IPS-11a (cell line): ENCODE data around the gene CTIF.

Source experiments
- H3K4me3 ChIP-seq: one replicate; pipeline ENCODE4 v1.5.1; 2013; ENCODE audit warnings: low read depth, low read length, control low read depth

CTIF gene

DNA sequence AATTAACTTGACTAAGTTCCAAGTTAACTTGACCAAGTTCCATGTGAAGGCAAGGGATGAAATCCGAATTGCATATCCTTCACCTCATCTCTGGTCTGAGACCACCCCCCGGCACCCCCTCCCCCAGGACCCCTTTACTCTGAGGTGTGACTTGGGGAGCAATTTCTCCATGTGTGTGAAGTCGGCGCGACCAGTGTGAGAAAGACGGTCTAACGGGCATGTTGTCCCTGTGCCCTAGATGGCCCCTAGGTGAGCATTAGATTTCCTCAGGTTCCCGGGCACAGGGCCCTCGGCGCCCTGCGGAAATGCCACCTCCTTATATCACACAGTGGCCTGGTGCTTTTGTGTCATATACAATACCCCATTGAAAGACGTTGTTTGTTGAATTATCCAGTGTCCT, 137.1 kb downstream of the CTIF start:
- H3K4me3 ChIP-seq = no peak overlapping the region

DNA sequence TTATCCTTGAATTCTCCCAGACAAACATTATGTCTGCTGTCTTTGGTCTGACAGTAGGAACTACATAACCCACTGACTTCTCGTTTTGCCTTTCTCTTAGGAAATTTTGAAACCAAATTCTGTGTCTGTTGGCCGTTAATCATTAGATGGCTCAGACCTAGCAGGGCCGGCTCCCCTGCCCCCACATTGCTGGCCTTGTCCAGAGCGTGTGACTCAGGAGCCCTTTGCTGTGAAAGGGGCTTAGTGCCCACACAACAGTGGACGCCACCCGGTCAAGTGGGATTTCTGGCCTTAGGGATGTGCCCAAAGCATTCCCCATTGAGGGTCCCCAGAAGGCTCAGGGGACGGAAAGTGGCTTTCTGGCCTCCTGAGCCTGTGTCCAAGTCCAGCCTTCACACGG, 137.5 kb downstream of the CTIF start:
- no peak overlapping the region for H3K4me3 ChIP-seq

DNA sequence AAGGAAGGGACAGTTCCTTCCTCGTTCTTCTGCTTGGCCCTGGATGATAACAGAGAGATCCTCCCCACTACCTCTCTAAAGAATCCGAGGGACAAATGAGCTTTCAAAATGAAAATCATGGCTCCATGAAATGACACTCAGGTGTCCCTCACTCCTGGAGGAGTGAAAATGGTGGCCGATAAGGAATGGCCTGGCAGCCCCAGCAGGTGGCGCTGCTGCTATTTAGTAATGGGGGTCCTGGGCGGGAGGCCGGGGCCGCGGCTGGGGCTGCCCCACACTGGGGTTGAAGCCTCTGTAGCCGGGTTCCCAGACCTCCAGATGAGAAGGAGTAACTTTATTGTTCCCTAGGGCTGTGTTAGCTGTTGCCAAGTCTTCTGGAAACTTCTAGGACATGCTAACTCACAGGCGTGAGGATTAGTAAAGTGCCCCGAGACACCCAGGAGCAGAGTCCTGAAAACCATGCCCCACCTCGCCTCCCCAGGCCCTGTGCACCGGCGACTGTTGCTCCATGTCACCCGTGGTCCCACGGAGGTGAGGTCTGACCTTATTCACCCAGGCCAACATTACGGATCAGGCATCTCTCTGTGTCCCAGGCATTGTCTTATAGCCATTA, 138.0 kb downstream of the CTIF start:
- no peak overlapping the region for H3K4me3 ChIP-seq

DNA sequence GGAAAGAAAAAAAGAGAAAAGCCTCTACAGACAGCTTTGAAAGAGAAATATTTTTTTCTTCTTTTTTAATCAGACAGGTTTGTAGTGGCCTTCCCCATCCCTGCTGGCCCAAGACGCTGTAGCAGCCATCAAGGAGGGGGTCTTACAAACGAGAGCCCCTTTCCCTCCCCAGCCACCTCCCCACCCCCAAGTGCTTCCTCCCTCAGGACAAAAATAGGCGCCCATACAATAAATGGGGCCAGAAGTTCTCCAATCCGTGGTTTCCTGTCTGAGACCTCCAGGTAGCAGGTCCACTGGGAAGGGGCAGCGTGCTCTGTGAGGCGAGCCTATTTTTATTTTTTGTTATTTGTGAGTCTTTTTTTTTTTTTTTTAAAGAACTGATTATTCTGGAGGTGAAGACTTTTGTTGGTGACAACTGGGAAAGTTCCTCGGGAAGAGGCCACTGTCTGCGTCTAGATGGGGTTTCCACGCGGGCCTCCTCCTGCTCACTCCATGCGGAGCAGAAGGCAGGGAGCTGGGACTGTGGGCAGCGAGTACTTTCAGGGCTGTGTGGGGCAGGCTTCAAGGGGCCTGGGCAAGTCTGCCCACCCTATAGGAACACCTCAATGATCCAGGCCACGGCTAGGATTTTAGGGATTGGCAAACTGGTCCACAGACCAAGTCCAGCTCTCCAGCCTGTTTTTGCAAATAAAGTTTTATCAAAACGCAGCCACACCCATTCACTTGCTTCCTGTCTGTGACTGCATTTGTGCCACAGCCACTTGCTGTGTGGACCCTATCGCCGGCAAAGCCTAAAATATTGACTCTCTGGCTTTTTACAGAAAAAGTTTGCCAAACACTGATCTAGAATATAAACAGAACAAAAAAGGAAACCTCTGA, 139.6 kb downstream of the CTIF start:
- H3K4me3 ChIP-seq = no peak overlapping the region

- H3K4me3 ChIP-seq = no peak overlapping the region
These were observed 140.4 kb downstream of the CTIF start for GRCh38 chr18:48679236-48679635.

DNA sequence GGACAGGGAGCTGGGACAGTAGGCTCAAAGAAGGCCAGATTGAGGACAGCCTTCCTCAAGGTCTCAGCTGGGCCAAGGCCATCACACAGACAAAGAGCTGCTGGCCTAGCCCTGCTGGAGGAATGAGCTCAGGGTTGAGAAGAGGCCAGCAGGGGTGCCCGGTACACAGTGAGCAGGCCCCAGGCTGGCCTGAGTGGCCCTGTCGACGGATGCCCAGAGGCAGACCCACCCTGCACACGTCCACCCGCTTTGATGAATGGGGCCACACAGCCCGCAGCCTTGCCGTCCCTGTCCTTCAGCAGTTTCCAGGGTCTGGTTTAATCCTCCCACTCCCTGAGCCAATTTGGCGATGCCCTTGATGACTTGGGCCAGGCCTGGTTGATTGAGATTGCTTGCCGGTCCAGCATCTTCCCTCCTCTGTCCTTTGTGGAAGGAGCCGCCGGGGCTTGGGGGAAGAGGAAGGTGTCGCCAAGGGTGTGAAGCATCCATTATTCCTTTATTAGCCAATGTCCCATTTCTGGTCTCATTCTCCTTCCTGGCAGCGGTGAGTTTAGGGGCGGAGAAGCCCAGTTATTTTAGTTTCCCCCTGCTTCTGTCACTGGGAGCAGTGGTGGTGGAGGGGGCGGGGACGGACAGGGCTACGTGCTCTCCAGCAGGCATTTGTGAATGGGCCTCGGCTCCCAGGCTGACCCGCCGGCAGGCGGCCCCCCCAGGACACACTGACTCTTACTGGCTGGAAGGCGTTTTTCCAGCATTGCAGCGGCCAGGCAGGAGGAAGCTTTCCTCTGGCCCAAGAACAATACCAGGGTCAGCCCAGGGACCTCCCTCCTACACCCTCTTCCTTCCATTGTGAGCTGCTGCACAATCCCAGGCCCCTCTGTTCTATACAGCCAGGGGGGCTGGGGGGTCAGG, 141.8 kb downstream of the CTIF start:
- H3K4me3 ChIP-seq = no peak overlapping the region

- no peak overlapping the region for H3K4me3 ChIP-seq
These were observed 143.9 kb downstream of the CTIF start for GRCh38 chr18:48682768-48683167.

DNA sequence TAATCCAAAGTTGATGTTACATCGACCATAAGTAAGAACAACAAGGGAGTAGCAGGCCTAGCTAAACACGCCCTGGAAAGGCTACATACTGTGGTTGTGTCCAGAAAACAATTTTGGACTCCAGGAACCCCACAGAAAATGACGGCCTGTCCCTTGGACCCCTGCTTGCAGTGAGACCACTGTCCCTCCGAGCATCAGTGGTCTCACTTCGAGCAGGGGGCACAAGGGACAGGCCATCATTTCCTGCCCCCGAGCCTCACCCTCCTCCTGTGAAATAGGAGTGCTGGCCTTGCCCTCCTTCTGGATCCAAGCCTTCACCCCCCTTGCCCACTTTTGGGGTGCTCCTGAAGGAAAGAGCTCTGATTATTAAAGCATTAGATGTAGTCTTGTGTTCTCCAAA, 144.4 kb downstream of the CTIF start:
- H3K4me3 ChIP-seq = no peak overlapping the region

GRCh38 chr18:48683661-48684060, 144.8 kb downstream of the CTIF start:
- no peak overlapping the region for H3K4me3 ChIP-seq

GRCh38 chr18:48687346-48688042, 148.7 kb downstream of the CTIF start:
- no peak overlapping the region for H3K4me3 ChIP-seq

- no peak overlapping the region for H3K4me3 ChIP-seq
These were observed 150.1 kb downstream of the CTIF start for GRCh38 chr18:48688961-48689360.

DNA sequence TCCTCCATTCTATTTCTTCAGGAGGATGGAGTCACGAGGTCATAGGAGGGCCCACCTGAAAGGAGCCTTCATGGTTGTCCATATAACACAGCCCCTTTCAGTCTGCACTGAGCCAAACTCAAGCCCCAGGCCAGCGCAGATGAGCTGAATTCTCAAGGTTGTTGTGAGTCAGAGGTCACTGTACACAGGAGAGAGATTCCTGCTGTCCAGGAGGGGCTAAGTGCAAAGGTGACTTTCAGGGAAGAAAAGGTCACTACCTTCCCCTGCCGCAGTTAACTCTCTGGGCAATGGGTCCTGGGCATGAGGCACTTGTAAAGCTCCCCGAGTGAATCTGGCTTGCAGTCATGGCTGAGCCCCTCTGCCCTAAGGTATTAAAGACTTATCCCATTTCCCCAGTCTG, 150.7 kb downstream of the CTIF start:
- no peak overlapping the region for H3K4me3 ChIP-seq

DNA sequence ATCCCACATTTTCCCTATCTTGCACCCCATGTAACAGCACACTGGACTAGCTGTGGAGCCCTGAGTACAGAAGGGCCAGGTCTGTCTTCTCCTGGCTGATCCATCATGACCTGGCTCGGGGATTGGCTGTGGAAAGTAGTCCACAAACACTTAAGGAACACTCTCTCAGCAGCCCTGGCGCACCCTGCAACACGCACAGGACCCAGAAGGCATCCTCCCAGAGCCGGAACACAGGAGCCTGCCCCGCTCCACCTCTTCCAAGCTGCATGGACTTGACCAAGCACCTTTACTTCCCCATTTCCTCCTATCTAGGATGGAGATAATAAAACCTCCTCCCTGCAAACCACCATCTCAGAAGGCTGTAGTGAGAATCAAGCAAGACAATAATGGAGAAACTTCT, 151.7 kb downstream of the CTIF start:
- no peak overlapping the region for H3K4me3 ChIP-seq

GRCh38 chr18:48693006-48693405, 154.2 kb downstream of the CTIF start:
- H3K4me3 ChIP-seq = no peak overlapping the region

DNA sequence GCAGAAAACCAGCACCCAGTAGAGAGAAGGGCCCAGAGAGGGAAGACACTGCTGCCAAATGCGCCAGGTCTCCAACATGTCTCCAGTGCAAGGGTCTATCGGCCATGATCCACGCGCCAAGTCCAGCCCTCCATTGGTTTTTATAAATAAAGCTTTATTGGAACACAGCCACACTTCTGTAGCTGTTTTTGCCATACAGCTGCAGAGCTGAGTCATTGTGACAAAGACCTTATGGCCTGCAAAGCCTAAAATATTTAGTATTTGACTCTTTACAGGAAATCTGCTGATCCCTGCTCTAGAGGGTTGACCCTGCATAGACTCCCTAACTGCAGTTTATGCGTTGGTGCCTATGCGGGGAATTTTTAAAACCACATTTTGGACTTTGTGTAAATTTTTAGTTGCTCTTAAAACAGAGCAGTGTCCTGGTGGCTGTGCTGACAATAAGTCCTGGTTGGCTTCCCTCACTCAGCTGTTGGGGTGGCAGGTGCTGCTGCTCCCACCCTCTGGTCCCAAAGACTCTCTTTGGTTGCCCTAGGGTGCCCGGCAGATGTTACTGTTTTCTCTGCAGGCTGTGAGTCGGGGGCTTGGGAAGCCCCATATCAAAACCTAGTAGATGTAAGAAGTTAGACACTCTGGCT, 154.9 kb downstream of the CTIF start:
- H3K4me3 ChIP-seq = no peak overlapping the region

DNA sequence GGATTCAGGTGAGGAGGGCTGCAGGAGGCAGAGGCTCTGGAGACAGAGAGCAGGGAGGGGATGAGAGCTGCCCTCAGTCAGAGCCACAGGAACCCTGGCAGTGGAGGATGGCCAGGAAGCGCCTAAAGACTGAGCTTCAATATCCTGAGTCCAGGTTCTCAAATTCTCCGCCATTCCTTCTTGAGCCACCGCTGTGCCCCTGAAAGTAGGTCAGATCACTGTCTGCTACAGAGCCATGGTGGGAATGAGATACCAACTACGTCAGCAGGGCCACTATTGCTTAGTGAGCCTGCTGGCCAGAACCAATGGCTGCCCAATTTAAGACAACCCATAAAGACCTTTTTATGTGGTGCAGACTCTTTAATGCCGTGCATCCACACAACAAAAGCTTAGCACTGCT, 155.5 kb downstream of the CTIF start:
- H3K4me3 ChIP-seq = no peak overlapping the region

GRCh38 chr18:48695671-48696070, 156.8 kb downstream of the CTIF start:
- no peak overlapping the region for H3K4me3 ChIP-seq

- no peak overlapping the region for H3K4me3 ChIP-seq
These were observed 157.4 kb downstream of the CTIF start for GRCh38 chr18:48696218-48696617.

- no peak overlapping the region for H3K4me3 ChIP-seq
These were observed 158.6 kb downstream of the CTIF start for GRCh38 chr18:48697441-48697840.

DNA sequence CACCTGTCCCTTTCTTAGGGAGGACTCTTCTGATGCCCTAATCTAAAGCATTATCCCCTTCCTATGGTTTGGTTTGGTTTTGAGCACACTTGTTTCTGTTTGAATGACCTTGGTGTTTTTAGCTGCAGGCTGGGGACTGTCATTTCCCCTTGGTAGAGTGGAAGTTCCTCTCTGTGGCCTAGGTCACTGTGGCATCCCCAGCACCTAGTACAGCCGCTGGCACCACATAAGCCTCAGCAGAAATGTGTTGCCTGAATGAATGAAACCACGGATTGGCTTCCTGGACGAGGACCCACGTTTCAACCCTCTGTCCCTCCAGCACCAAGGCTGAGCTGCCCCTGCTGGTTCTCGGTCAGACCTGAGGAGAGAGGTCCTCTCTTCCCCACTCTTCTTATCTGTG, 159.9 kb downstream of the CTIF start:
- H3K4me3 ChIP-seq = no peak overlapping the region
